B cell (primary cell): ENCODE data around the gene CANX.

Experiments
- CTCF ChIP-seq: fragments of 200-600 bp; IDR thresholded peaks from one replicate; pipeline ENCODE4 v1.8.0; 2022; ENCODE audit warnings: antibody characterized with exemption, mild to moderate bottlenecking
- EZH2 ChIP-seq: IDR thresholded peaks from 2 replicates; pipeline ENCODE4 v1.6.1; 2012; ENCODE audit warnings: borderline replicate concordance, low read depth, mild to moderate bottlenecking, moderate library complexity, low read length; ENCODE audit not compliant: insufficient read depth, poor library complexity, severe bottlenecking

GRCh38 chr5:179773686-179774040 lies 74.9 kb downstream of the CANX start:
- TF ChIP-seq CTCF (no peak), EZH2 (no peak)
